Cerebellar cortex (tissue), 1 donor: Measurements from ENCODE around the gene HIVEP1.

Source experiments
- DNase-seq: peaks from one replicate; pipeline ENCODE4 v3.0.0-alpha.2; 2015; ENCODE audit warnings: low spot score

Gene HIVEP1

GRCh38 chr6:12017876-12018401, 5.8 kb downstream of the HIVEP1 start:
- DNase-seq: no peak

- no peak for DNase-seq
Measured at GRCh38 chr6:12020187-12020791, 8.2 kb downstream of the HIVEP1 start.

DNA sequence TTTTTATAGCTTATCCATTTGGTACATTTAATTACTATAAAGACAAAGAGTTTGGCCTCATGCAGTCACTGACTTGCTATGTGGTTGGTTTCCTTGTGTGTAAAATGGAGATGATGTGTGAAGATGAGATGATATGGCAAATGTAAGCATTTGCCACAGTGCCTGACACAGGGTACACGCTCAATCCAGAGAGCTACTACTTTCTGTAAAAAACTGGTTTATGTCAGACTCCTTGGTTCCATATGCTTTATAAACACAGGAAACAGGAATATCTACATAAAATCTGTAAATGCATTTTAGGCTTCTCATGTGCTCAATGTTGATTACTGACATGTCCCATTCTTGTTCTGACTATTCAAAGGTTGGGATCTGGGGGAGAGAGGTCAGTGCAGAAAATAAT, 10.4 kb downstream of the HIVEP1 start:
- DNase-seq: no peak

DNA sequence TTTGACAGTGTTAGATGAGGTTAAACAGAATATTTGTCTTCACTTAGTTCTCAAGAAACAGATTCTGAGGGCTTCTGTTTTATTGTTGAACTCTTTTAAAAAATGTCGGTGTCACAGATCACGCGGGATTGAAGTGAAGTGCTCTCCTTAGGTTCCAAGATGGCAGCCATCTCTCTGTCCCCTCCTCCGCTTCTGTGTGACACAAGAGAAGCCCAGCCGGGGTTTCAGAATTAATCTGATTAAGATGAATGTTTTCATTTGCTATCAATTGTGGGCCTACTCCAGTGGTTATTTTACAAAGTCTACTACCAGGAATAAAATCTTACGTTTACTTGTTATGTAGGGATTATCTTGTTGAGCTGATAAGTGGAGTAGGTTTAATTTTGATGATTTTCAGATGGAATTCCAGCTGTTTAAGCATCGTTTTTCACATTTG, 10.9 kb downstream of the HIVEP1 start:
- DNase-seq: no peak

- DNase-seq: no peak
Measured at GRCh38 chr6:12024216-12024615, 12.1 kb downstream of the HIVEP1 start.

GRCh38 chr6:12024699-12025434, 12.8 kb downstream of the HIVEP1 start:
- DNase-seq: no peak

DNA sequence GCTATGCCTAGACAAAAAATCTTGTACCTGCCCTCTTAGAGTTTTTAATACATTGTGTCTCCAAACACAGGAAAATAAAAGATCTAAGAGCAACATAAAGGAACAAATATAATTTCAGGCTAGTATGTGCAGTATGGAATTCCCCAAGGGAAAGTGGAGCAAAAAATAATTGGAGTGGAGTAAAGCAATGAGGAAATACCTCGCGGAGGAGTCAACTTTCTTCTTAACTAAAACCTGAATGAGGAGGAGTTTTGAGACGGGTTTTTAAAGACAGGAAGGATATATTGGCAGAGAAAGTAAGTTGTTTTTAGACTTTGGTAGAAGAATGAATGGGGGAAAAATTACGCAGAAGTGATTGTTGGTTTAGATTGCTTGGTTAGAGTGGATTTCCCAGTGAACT, 14.0 kb downstream of the HIVEP1 start:
- DNase-seq: no peak

GRCh38 chr6:12026833-12027232, 14.7 kb downstream of the HIVEP1 start:
- DNase-seq: no peak

DNA sequence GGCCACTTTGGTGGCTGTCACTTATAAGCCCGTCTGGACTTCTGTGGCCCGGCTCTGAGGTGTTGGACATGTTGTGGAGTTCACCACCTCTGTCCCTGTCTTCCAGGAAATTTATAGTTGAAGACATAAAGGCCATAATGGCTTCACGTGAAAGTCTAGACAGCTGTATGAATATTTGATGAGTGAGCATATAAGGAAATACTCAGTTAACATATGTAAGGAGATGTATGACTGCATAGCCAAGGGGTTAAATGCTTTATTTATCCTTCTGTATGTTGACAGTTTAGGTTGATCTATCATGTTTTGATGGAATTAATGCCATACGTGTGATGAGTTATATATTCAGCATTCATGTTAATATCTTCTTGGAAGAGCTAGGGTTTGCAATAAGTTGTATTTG, 16.1 kb downstream of the HIVEP1 start:
- no peak for DNase-seq

DNA sequence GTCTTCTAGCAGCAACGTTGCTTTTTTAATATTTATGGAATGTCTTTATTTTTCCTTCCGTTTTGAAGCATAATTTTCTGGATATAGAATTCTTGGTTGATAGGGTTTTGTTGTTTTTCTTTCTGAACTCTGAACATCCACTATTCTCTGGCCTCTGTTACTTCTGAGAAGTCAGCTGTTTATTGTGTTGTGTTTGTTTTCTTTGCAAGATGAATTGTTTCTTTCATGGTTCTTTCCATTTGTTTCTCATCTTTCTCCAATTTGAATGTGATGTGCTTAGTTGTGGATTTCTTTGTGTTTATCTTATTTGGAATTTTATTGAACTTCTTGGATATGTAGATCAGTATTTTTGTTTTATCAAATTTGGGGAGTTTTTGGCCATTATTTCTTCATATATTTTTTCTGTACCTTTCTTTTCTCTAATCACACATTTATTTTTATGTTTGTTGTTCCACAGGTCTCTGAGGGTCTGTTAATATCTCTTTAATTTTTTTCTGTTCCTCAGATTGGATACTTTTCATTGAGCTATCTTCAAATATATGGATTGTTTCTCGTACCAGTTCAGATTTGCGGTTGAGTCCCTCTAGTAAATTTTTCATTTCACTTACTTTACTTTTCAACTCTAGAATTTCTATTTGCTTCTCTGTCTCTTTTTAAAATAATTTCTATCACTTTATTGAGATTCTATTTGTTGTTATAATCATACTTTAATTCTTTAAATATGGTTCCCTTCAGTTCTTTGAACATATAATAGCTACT, 18.0 kb downstream of the HIVEP1 start:
- DNase-seq: no peak

DNA sequence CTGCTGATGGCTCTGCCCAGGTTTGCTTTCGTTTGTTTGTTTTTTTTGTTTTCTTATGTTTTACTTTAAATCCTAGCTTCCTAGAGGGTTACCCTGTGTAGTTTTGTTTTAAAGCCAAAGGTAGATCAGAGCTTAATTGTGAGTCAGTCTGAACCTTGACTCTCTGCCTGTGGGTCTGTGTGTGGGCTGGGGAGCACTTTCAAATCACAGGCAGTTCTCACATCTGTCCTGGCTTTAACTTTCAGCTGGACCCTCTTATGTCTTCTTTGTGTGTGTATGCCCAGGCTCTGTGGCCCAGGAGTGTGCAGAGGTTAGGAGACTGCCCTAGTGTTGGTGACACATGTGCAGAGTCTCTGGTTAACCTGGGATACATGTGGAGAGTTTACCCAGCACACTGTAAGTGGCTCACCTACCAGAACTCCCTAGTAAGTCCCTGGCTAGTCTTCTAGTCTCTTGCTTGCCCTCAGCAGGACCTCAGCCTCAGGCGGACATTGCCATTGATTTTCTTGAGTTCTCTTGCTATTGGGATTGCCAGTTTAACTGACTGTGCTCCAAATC, 19.0 kb downstream of the HIVEP1 start:
- DNase-seq: no peak

DNA sequence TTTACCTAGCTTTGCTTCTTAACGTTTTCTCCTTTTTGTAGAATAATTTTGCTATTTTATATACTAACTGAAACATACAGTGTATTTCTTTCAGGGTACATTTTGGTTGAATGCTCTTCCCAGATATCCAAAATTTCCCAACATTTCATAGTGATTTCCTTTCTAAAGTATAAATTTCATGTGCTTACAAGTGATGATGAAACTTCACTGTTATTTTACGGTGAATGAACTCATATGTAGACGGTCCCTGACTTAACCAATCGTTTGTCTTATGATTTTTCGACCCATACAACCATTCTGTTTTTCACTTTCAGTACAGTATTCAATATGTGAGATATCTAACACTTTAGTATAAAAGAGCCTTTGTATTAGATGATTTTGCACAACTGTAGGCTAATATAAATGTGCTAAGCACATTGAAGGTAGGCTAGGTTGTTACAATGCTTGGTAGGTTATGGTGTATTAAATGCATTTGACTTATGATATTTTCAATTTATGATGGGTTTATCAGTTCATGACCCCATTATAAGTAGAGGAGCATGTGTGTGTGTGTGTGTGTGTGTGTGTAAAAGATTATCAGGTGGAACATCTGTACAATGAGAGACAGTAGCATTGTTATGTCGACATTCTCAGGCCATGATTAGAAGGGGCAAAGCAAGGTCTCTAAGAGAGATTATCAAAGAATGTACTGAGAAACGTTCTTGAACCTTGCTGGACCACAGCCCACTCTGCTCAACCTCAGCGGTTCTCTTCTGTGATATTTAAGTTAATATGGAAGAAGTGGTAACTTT, 20.9 kb downstream of the HIVEP1 start:
- DNase-seq: no peak

GRCh38 chr6:12033770-12034169, 21.7 kb downstream of the HIVEP1 start:
- no peak for DNase-seq

DNA sequence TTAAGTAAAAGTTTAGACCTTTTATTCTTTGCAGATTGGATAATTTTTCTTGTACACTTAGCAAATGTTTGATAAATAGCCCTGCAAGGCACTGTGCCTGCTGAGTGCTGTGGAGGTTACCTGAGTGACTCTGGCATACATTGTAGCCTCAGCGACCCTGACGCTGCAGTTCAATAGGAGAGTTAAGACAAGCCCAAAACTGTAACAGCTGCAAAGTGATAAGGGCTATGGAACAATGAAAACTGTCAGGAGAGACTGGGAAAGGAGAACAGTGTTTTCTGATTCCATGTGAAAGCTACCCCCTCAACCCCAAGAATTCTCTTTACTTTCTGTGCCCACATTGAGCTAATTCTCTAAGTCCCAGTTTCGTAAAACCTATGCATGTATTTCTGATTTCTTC, 22.2 kb downstream of the HIVEP1 start:
- DNase-seq: no peak

- no peak for DNase-seq
Measured at GRCh38 chr6:12034837-12035236, 22.7 kb downstream of the HIVEP1 start.

GRCh38 chr6:12036766-12037165, 24.7 kb downstream of the HIVEP1 start:
- DNase-seq: no peak

DNA sequence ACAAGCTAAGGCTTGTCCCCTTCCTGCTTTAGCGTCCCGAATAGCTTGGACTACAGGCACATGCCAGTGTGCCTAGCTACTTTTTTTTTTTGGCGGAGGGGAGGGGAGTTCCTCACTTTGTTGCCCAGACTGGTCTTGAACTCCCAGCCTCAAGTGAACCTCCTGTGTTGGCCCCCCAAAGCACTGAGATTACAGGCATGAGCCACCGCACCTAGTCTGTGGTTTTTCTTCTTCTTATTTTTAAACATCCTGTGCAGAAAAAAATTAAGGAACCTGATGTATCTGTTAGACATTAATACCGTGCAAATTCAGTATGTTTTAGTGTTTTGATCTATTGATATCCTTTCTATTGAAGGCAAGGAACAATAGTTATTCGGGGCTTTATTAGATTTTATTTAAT, 25.7 kb downstream of the HIVEP1 start:
- no peak for DNase-seq

GRCh38 chr6:12039540-12040459, 27.7 kb downstream of the HIVEP1 start:
- DNase-seq: no peak

GRCh38 chr6:12047304-12047703, 35.2 kb downstream of the HIVEP1 start:
- no peak for DNase-seq

DNA sequence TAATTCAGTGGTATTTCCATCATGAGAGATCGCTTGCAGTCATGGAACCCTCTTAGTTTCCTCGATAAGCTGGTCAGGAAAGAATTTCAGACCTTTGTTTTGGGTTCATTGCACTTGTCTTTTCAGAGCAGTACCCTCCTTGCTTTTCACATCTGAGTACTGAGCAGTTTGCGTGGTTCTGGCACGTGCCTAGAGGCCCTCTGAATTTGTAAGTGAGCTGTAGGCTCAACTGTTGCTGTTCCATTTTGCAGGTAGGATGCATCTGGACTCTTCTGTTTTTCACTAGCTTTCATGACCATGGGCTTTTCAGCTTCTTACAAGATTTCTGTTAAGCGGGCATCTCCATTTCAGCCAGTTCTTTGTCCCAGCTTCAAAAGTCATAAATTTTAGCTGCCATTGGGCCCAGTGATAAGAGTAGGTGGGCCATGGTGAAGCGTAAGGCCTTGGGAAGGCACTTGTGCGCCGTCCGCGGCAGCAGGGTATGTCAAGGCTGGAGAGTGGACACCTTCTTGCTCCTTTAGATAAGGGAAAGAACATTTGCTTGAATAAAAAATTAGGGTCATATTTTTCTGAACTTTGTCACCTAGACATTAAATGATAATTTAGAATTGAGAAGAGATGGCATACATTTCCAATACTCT, 35.8 kb downstream of the HIVEP1 start:
- DNase-seq: no peak
